Measurements from ENCODE around the gene CBLN3.
"Not testable (repeated sequence)": the region's sequence is repeated elsewhere in the genome, so short reads cannot be mapped to it uniquely, and the experiment has no call there.

The CBLN3 gene

DNA sequence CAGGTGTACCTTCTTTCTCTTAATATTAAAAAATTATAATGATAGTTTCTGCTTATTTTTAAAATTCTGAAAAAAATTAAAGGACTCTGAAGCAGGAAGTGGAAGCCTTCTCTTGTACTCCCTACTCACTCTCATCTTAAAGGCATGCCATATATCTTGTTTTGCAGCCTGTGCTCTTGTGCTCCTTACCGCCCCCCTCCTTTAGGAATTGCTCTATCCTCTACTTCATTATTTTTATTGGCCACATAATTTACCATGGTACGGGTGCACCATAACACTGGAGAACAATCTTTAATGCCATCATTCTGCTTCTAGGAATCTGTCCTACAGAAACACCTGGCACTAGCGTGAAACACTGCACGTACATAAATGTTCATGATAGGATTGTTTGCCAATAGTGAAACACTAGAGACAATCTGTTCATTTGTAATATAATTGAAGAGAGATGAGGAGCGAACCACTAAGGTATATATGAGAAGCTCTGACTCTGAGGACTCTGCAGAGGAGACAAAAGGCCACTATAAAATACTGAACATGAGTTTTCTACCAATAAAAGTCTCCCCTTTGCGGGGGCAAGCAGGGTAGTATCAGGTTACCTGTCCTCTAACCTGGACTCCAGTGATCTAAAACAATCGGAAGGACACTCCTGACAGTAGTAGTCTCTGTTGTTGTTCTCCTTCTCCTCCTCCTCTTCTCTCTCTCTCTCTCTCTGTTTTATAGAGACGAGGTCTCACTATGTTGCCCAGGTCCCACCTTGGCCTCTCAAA, 37.0 kb downstream of the CBLN3 start:
- no peak overlapping the region for H3K4me3 ChIP-seq (ENCODE audit: low read length)
- no peak for DNase-seq (ENCODE audit: low read depth, low spot score)

DNA sequence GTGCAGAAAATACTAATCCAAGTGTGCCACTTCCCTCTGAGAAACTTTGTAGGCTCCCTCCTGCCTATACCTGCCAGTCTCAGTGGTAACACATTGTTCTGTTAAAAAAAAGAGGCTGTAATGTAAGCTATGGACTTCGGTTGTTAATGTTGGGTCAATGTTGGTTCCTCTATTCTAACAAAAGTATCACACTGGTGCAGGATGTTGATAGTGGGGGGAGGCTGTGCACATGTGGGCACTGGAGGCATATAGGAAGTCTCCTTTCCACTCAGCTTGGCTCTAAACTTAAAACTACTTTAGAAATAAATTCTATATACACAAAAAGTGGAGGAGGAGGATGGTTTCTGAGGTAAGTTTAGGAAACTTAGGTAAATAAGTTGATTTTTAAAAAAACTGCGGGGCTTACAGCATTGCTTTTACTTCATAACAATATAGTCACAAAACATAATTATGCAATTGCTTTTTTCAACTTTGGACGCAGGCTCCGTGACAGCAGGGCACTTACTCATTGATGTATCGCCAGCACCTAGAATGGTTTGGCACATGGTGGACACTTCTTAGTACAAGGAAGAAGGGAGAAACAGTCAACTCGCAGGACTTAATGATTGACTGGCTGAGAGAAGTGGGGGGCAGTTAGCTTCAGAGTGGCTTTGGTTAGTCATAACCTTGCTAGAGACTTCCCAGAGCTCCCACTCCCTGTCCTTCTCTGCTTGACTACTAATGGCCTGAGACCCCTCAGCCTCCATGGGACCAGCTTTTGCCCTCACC, 38.6 kb downstream of the CBLN3 start:
- no peak for DNase-seq (ENCODE audit: low read depth, low spot score)
- H3K4me3 ChIP-seq (ENCODE audit: low read length) = no peak overlapping the region

- H3K4me3 ChIP-seq (ENCODE audit: low read length) = no peak overlapping the region
- DNase-seq (ENCODE audit: low read depth, low spot score) = no peak
These were observed 40.1 kb downstream of the CBLN3 start for GRCh38 chr14:24389226-24389848.

- DNase-seq (ENCODE audit: low read depth, low spot score) = no peak
- no peak overlapping the region for H3K4me3 ChIP-seq (ENCODE audit: low read length)
These were observed 40.8 kb downstream of the CBLN3 start for GRCh38 chr14:24388474-24389179.

- not testable (repeated sequence) for H3K4me3 ChIP-seq (ENCODE audit: low read length); DNase-seq (ENCODE audit: low read depth, low spot score)
These were observed 41.9 kb downstream of the CBLN3 start for GRCh38 chr14:24387579-24387978.

- no peak overlapping the region for H3K4me3 ChIP-seq (ENCODE audit: low read length)
- no peak for DNase-seq (ENCODE audit: low read depth, low spot score)
These were observed 42.5 kb downstream of the CBLN3 start for GRCh38 chr14:24387009-24387345.

GRCh38 chr14:24385524-24385923, 43.9 kb downstream of the CBLN3 start:
- H3K4me3 ChIP-seq (ENCODE audit: low read length) = no peak overlapping the region
- no peak for DNase-seq (ENCODE audit: low read depth, low spot score)

GRCh38 chr14:24384169-24384568, 45.3 kb downstream of the CBLN3 start:
- DNase-seq (ENCODE audit: low read depth, low spot score) = no peak
- H3K4me3 ChIP-seq (ENCODE audit: low read length) = no peak overlapping the region

GRCh38 chr14:24382064-24382371, 47.5 kb downstream of the CBLN3 start:
- H3K4me3 ChIP-seq (ENCODE audit: low read length) = no peak overlapping the region
- no peak for DNase-seq (ENCODE audit: low read depth, low spot score)

- DNase-seq (ENCODE audit: low read depth, low spot score) = no peak
These were observed 48.0 kb downstream of the CBLN3 start for GRCh38 chr14:24381363-24382063.

GRCh38 chr14:24379907-24380730, 49.3 kb downstream of the CBLN3 start:
- no peak for DNase-seq (ENCODE audit: low read depth, low spot score)
- no peak overlapping the region for H3K4me3 ChIP-seq (ENCODE audit: low read length)

More at GRCh38 chr14:24381363-24382063, 48.0 kb downstream of the CBLN3 start:
- no peak overlapping the region for H3K4me3 ChIP-seq (ENCODE audit: low read length)

- DNase-seq (ENCODE audit: low read depth, low spot score) = no peak
- H3K4me3 ChIP-seq (ENCODE audit: low read length) = no peak overlapping the region
These were observed 50.2 kb downstream of the CBLN3 start for GRCh38 chr14:24378981-24379906.

DNA sequence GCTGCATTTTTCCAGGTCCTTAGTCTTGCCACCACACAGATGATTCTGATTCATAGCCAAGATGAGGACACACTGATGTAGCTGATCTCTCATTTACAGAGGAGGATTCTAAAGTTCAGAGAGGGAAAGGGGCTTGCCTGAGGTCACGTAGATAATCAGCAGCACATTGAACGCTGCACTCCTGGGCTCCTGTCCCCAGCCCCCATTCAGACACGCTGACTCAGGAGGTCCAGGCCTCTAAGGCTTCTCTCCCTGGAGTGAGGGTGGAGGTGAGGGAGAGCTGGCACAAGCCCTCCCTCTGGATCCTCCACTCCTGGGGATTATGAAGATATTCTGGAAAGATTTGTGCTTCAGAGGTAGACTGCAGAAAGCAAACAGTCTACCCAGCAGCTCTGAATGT, 51.1 kb downstream of the CBLN3 start:
- no peak overlapping the region for H3K4me3 ChIP-seq (ENCODE audit: low read length)
- DNase-seq (ENCODE audit: low read depth, low spot score) = no peak

- no peak for DNase-seq (ENCODE audit: low read depth, low spot score)
- H3K4me3 ChIP-seq (ENCODE audit: low read length) = no peak overlapping the region
These were observed 51.8 kb downstream of the CBLN3 start for GRCh38 chr14:24377657-24378056.

GRCh38 chr14:24377126-24377525, 52.3 kb downstream of the CBLN3 start:
- no peak for DNase-seq (ENCODE audit: low read depth, low spot score)
- no peak overlapping the region for H3K4me3 ChIP-seq (ENCODE audit: low read length)

Data from Jurkat, Clone E6-1 (cell line).